Middle frontal gyrus (tissue), 1 donor: ENCODE measurements around the gene RNASE8.
A peak's percentile ranks its signal among the peaks of the same experiment; 100 is the strongest.
"Not testable (repeated sequence)": the region's sequence is repeated elsewhere in the genome, so short reads cannot be mapped to it uniquely, and the experiment has no call there.

ENCODE experiments used
- DNase-seq: peaks from one replicate; pipeline ENCODE4 v3.0.0-alpha.2; 2015; ENCODE audit warnings: low spot score; ENCODE audit errors: extremely low spot score

The RNASE8 gene

GRCh38 chr14:21057803-21058675 lies at the start of gene RNASE8:
Gene RNASE8, plus strand, starts transcription at chr14:21057822. Its CDS starts 71 bp downstream, at chr14:21057893.
- no peak for DNase-seq

GRCh38 chr14:21009721-21010120 lies 47.9 kb upstream of the RNASE8 start:
- not testable (repeated sequence) for DNase-seq

GRCh38 chr14:21011136-21011535 lies 46.5 kb upstream of the RNASE8 start:
- no peak for DNase-seq

GRCh38 chr14:21014761-21015190 lies 42.8 kb upstream of the RNASE8 start:
- DNase-seq = peak; percentile 88

DNA sequence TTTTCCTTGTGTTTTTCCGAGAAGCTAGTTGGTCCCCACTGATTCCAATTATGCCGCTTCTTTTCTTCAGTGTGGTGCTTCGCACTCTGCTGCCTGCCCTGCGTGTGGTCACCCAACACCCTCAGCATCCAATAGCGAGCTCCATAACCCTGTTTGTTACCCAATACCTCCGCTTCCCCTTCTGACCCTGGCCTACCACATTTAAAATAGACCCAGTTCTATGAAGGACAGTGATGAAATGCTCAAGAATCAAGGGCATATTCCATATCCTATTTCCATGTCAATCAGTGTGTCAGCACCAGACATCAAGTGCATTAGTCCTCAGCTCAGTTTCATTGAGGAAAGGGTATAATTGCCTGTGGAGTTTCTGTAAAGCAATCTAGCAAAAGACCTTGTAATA lies 42.3 kb upstream of the RNASE8 start:
- no peak for DNase-seq

DNA sequence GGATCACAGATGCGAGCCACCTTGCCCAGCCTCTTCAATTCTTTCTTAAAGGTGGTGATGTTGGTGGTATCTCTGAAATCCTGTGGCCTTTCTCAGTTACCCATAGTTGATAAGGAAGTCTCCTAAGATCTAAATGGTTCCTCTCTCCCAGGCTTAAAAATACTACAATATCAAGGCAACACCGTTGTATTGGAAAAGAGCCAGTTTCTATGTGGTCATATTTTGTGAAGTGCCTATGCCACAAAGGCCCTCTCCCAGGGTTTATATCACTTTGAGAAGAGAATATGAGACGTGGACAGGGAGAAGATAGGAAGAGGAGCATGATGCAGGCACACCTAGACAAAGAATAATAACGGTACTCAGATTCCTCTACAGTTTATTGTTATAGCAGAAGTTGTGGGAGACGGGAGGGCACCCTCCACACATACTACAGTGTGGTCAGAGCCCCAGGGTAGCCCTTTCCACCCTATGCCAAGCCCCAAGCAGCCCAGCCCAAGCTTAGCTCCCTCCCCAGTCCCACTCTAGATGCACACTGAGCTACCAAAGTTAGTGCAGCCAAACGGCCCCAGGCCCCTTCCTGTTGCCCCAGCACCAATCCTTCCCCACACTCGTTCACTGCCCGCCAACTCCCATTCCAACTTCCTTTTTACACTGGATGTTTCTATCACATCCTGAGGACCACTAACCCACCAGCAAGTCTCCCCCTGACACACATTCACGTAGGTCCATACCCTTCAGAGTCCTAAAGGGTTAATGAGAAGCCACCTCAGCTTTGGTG lies 41.0 kb upstream of the RNASE8 start:
- DNase-seq = no peak

DNA sequence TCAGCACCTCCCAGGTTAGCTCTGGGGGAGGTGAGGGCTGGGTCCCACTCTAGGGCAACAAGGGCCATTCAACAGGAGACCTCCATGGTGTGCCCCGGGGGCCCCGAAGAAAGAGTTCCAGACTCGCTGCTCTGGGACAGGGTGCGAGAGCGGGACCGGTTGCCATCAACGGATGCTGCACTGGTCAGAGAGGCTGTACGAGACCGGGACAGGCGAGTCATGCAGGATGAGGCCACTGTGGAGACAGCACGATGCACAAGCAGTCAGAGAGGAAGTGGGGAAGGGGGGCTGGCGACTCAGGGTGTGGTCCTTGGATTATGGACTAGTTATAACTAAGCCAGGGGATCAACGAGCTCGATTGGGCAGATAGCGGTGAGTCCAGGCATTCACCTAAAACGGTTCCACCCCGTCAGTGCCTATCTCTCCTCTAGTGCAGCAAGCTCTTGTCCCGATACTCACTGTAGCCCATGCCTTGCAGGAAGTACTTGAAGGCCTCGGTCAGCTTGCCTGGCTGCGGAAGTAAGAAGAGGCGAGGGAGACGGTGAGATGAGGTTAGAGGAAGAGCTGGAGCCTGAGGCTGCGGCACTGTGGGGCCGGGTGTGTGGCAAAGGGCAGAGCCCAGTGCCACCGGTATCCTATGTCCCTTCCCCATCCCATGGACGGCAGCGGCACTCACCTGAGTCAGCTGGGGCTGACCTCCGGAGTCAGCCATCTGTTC lies 39.9 kb upstream of the RNASE8 start:
- no peak for DNase-seq

DNA sequence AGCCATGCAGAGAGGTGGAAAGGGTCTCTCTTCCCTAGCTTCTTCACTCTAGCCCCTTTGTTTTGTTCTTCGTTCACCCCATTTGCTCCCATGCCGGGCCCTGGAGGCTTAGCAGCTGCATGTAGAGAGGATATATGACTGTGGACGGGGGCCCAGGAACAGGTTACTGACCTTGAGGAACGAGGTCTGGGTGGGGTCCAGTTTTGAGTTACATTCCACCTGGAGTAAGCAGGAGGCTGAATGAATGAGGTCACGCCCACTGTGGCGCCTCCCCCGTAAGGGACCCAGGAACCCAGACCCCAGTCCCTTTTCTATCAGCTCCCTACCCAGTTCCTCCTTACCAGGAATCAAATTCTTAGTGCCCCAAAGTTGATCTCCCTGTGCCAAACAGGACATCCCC lies 39.3 kb upstream of the RNASE8 start:
- DNase-seq = no peak

DNA sequence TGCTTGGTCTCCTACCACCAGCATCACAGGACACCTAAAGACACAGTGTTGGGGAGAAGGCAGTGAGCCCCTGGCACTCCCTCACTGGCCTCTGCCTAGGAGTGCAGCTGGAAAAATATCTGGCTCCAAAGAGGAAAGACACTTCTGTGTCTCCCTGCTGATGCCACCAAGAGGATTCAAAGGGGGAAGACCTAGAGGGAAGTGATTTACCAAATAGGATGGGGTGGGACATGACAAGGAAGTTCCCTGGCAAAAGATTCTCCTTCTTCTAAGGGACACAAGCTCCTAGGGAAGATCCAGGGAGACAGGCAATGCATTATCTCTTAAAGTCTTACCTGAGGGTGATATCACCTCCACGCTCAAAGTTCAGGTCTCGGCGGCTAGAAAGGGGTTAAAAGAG lies 38.8 kb upstream of the RNASE8 start:
- DNase-seq = no peak

DNA sequence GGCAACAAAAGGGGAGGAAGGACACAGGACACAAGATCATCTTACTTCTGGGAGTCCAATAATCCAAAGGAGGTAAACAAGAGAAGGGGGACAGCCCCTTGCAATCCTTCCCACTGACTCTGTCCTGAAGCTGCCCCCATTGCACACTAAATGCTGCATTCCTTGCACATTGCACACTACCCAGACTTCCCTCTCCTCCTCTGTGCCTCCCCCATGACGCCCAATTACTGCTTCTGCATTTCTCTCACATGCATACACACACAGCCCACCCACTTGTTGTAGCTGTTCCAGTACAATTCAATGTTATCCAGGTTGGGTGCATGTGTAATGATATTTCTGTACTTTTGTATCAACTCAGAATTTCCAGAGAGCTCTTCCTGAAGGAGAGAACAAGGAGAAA lies 38.3 kb upstream of the RNASE8 start:
- DNase-seq = no peak

- DNase-seq = no peak
Observed at GRCh38 chr14:21020977-21021545, 36.6 kb upstream of the RNASE8 start.

DNA sequence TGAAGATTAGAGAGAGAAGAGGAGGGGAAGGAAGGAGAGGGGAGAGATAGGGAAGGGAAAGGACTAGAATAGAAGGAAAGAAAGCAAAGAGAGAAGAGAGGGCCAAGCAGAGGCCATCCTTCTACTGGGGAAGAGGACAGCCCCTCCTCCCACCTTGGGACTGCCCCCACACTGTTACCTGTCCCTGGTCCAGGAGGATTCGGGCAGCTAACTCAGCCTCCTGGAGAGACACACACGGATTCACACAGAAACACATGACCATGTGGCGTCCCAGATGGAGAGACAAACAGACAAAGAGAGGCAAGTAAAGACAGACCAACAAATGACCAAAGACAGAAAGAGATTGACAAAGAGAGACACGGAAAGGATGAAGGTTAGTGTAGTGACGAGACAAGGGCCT lies 34.9 kb upstream of the RNASE8 start:
- no peak for DNase-seq

DNA sequence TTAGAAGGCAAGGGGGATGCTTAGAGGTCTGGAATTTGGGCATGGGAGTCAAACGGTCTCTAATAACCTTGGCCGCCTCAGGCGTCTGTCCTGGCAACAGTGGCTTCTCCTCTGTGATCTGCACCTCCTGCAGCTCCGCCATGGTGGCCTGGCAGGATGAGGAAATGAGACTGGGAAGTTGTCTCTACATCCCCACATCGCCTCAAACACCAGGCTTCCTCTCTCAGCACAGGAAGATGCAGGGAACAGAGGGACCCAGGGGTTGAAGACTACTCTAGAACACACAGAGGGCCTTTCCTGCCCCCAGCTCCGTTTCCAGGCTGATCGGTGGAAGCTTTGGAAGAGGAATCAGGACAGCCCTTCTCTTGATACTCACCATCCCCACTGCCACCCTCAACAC lies 34.4 kb upstream of the RNASE8 start:
- DNase-seq = no peak

GRCh38 chr14:21023817-21024584 lies 33.6 kb upstream of the RNASE8 start:
- DNase-seq = no peak

DNA sequence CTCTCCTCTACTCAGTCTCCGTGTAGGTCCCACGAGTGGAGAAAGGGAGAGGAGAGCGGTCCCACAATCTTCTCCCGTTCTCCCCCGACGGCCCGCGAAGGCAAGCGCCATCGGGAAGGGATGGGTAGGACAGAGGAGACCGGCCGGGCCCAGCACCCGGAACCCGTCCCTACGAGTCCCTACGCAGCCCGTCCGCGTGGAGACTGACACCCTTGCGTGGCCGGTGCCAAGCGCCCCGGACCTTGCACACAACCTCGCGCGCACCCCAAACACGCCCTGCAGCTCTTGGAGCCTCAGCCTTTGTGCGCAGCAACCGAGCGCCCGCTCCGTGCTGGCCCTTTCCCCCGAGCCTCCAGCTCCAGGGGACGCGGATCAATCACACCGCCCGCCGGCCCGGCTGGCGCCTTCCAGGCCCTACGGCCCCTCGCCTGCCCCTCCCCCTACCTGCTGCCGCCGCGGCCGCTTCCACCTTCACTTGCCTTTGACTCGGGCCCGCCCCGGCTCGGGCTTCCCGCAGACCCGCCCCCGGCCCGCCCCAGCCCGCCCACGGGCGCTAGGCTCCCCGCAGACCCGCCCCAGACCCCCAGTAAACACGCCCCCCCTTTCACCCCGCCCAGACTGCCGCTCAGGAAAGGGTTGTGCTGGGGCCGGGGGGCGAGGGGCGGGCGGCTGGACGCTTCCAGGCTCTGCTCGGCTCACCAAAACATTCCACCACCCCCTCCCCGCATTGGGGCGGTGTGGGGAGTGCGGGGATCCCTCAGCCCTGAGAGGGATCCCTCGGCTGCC lies 32.8 kb upstream of the RNASE8 start, which contains the start of gene NDRG2:
Gene NDRG2, minus strand, starts transcription at position 477 of the 786 bp plus-strand sequence. CDS start 1,746 bp downstream, outside the sequence.
- DNase-seq = no peak

DNA sequence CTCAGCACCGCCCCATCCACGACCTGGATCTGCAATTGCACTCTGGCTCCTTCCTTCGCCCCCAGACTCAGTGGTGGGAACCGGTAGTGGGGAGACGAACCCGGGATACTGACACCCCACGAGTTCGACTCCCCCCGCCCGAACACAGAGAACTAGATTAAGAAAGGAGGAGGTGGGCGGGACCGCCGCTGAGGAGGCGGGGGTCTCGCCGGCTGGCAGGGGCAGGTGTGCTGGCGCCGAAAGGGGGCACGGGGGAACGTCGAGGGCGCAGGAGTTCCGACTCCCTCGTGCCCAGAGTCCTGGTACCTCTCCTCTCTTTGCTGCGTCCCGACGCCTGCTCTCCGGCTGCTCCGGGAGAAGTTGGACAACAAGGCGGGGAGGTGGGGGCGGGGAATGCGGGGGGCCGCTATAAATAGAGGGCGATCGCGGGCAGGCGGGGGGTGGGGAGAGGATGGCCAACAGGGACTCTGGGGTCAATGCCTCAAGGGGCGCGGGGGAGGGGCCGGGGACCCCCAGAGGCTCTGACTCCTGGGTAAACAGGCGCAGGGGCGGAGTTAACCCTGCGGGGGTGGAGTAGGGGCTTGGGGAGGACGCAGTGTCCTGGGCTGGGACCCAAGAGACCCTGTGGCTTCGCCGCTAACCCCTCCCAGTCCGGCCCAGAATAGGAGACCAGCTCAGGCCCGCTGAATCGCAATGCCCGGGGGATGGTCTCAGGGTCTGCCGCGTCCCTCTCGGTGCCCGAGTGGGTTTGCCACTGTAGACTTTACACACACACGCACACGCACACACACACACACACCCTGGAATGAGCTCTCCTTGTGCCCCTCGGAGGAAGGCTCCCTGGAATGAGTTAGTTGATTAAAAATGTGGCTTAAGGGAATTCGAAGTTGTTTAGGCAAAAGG lies 32.0 kb upstream of the RNASE8 start:
- DNase-seq = peak; percentile 46

DNA sequence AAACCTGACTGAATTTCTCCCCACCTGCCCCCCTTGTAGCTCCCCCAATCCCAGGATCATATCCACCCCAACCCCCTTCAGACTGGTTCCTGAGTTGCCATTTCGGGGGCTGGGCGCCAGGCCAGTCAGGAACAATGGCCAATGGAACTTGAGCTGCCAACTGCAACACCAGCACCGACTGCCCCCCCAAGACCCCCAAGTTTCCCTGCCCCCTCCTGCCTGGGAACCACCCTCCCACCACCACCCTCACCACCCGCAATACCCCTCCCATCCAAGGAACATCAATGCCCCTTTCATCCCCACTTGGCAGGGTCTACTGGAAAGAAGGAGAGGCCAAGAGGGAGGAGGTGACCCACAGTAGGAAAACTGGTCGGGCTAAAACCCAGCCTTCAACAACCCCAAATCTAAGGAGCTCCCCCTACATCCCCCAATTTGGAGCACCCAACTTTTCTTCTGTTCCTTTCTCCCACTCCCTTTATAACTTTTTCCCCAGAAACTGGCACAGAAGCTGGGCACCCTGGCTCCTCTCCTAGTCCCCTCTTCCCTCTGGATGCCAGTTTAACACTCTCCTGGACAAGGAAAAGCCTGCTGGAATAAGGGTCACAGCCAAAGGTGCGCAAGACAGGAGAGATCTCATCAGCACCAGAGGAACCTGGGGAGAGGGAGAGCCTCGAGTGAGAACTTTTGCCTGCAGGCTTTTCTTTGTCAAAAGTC lies 31.2 kb upstream of the RNASE8 start:
- peak; percentile 55 for DNase-seq

DNA sequence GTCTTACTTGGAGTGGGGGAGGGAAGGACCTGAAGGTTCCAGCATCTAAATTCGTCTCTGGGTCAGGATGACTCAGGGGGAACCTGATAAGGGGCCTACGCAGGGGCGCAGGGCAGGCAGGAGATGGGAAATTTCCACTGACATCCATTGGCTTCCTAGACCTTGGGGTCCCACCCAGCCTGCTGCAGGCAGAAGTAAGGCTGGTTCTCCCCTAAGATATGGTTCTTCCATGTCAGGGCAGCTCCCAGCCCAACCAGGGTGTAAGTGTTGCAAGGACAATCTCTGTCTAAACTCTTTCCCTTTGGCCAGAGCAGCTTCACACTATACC lies 30.7 kb upstream of the RNASE8 start:
- DNase-seq = no peak
